Caco-2 (cell line): ENCODE data around the gene VPS26B. TPM values are rescaled to one million over a fixed set of nuclear protein-coding genes. Genes with fewer than 3 reads are reported as not detected.
A peak's percentile ranks its signal among the peaks of the same experiment; 100 is the strongest.

Experiments
- Bru-seq: library from RNA; stranded (reverse); fragments of 400-500 nt; gene quantifications from one replicate; lab custom pipeline; 2021; lab: Mats Ljungman, UMichigan
- BruChase-seq, 2 experiments: library from RNA; stranded (reverse); fragments of 400-500 nt; gene quantifications; one replicate each; lab custom pipeline; 2021; lab: Mats Ljungman, UMichigan
- BruUV-seq: library from RNA; stranded (reverse); fragments of 400-500 nt; replicated peaks from 2 replicates; lab custom pipeline; 2021; lab: Mats Ljungman, UMichigan
- CTCF ChIA-PET: fragments of 300-600 bp; sonication (Branson Sonifier 250); formaldehyde crosslinking; loops from one replicate; lab custom pipeline; 2022; ENCODE audit warnings: antibody characterized with exemption; lab: Charles Lee
- POLR2A ChIA-PET: fragments of 300-600 bp; sonication (Branson Sonifier 250); formaldehyde crosslinking; loops from one replicate; lab custom pipeline; 2022; ENCODE audit warnings: antibody characterized with exemption; lab: Charles Lee
- DNase-seq, 2 experiments: peaks; one replicate each; pipeline versions ENCODE4 v3.0.0 to v3.0.0-alpha.2; 2020 to 2022
- H3K27me3 ChIP-seq: replicated peaks from 2 replicates; pipeline ENCODE4 v1.6.0; 2011; ENCODE audit warnings: low read length; ENCODE audit not compliant: control insufficient read depth, insufficient read depth
- H3K36me3 ChIP-seq: 2 replicates; pipeline ENCODE4 v1.5.1; 2011; ENCODE audit warnings: low read length; ENCODE audit not compliant: control insufficient read depth, insufficient read depth
- H3K4me1 ChIP-seq: fragments of 250-450 bp; sonication (Bioruptor Pico); 2 replicates; pipeline ENCODE4 v1.5.1; 2020; ENCODE audit warnings: mild to moderate bottlenecking
- H3K4me3 ChIP-seq: 2 replicates; pipeline ENCODE4 v1.5.1; 2011; ENCODE audit warnings: low read depth, mild to moderate bottlenecking, control low read depth, low read length
- H3K9me3 ChIP-seq: fragments of 250-450 bp; sonication (Bioruptor Pico); 2 replicates; pipeline ENCODE4 v1.5.1; 2020; ENCODE audit warnings: mild to moderate bottlenecking, moderate library complexity
- H3K27ac Mint-ChIP-seq: one replicate; pipeline ENCODE4 v1.8.0; 2022; ENCODE audit warnings: mixed read lengths; ENCODE audit not compliant: unreplicated experiment
- H3K27me3 Mint-ChIP-seq: one replicate; pipeline ENCODE4 v1.8.0; 2022; ENCODE audit warnings: mixed read lengths; ENCODE audit not compliant: insufficient read depth, unreplicated experiment
- H3K36me3 Mint-ChIP-seq: one replicate; pipeline ENCODE4 v1.8.0; 2022; ENCODE audit warnings: mild to moderate bottlenecking, mixed read lengths; ENCODE audit not compliant: insufficient read depth, unreplicated experiment
- H3K4me1 Mint-ChIP-seq: one replicate; pipeline ENCODE4 v1.8.0; 2022; ENCODE audit warnings: low read depth, mixed read lengths; ENCODE audit not compliant: unreplicated experiment
- H3K4me3 Mint-ChIP-seq: one replicate; pipeline ENCODE4 v1.8.0; 2022; ENCODE audit warnings: mild to moderate bottlenecking, moderate library complexity, mixed read lengths; ENCODE audit not compliant: unreplicated experiment
- H3K9me3 Mint-ChIP-seq: one replicate; pipeline ENCODE4 v1.8.0; 2022; ENCODE audit warnings: mixed read lengths; ENCODE audit not compliant: unreplicated experiment
- CTCF ChIP-seq, 2 experiments: fragments of 200-600 bp in 1 of 2; IDR thresholded peaks; 1 replicate in 1 of 2; 2 replicates in 1 of 2; pipeline versions ENCODE4 v1.5.1 to v1.8.0; 2011 to 2022; ENCODE audit warnings: antibody characterized with exemption in 1 of 2, control low read depth in 1 of 2, inconsistent platforms in 1 of 2, low read depth in 1 of 2, low read length in 1 of 2, mild to moderate bottlenecking in 1 of 2, moderate library complexity in 1 of 2; ENCODE audit not compliant: insufficient read depth in 1 of 2, severe bottlenecking in 1 of 2, unreplicated experiment in 1 of 2
- intact Hi-C: fragments of 100-400 bp; cut with micrococcal nuclease; formaldehyde crosslinking; loops from one replicate; pipeline ENCODE4 v1.10.0; 2022; ENCODE audit not compliant: unreplicated experiment
- long read RNA-seq: library from polyadenylated mRNA; stranded (forward); transcript quantifications from one replicate; pipeline ENCODE4 v2.0.0, GENCODE V29; 2022
- total RNA-seq: library from RNA; stranded (reverse); gene quantifications from 2 replicates; pipeline ENCODE4 v1.2.3, GENCODE V29; 2022

The VPS26B gene
- total RNA-seq: 71.4 and 78.1 TPM in 2 replicates
- Bru-seq, nascent RNA: percentile 80 among the genes with signal in this experiment
- percentile 87 among the genes with signal in this experiment for BruChase-seq, experiment 1, labeled RNA remaining after a 2-hour chase
- BruChase-seq, experiment 2, labeled RNA remaining after a 6-hour chase: percentile 91 among the genes with signal in this experiment
- long read RNA-seq, transcript VPS26B-201 (6 exons, 3,691 nt): major isoform, 115 of 145 reads
- long read RNA-seq, partial matches to known transcripts: 18 of 145 reads
- long read RNA-seq, other reads (novel, unspliced or antisense): 11 of 145 reads

DNA sequence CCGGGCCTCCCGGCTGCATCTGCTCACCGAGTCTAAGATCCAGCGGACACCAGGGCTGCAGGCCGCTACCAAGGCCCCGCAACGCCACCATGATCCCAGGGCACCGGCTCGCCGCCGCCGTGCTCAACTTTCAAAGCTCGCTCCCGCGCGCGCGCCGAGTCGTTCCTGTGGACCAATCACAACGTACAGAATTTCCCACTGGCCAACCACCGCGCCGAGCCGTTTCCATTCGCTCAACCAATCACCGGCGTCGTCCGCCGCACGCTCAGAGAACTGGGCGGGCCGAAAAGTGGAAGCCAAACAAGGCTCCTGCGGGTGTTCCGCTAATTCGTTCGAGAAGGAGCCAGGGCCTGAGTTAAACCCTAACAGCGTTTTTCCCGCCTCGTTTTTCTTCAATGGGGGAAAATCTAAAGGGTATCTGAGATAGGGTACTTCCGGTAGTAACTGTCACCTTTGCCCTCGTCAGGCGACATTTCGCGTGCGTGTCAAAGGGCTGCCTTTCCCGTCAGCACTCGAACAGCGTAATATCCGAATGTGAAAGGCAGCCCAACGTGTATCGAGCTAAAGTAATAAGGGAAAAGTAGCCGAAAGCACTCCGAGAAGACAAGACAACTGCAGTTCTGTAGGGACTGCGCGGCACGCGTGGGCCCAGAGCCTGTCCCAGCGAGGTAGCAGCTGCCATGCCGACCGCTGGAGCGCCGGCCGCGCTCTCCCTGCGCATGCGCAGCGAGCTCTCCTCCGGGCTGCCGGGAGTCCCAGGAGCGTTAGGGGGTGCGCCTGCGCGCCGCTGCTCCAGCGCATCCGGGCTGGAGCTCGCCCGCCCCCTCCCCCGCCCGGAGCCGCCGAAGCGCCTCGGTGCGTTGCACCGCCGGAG lies at the start of gene VPS26B, which contains the start of gene NCAPD3:
Gene VPS26B, plus strand, starts transcription at position 836 of the 874 bp plus-strand sequence. CDS start 452 bp downstream, outside the sequence.
Gene NCAPD3, minus strand, starts transcription at position 132 of the 874 bp plus-strand sequence. Its CDS starts 41 bp downstream, at position 91.
- intact Hi-C loops: loop anchor here (1.0 to 2.0 kb wide), 2 partner anchors 21 to 29 kb away; partner anchors contain the start of genes ACAD8 and THYN1
- peak within 1 kb of the TSS; percentile 84 for H3K4me3 Mint-ChIP-seq
- H3K27me3 Mint-ChIP-seq: no peaks in the 10 kb centered on the region
- TF ChIP-seq CTCF (IDR thresholded peaks at IDR 0.05; ENCODE audit: insufficient read depth in 1 of 2, low read depth in 1 of 2, low read length in 1 of 2, severe bottlenecking in 1 of 2, unreplicated experiment in 1 of 2): no peak
- peak within 1 kb of the TSS; percentile 76 for H3K4me3 ChIP-seq
- no peaks in the 10 kb centered on the region for H3K27me3 ChIP-seq
- no peaks in the 10 kb centered on the region for H3K36me3 ChIP-seq
- H3K36me3 Mint-ChIP-seq: peaks cover 23% of the 10 kb centered on the region
- H3K4me1 ChIP-seq: peaks cover 19% of the 10 kb centered on the region
- POLR2A ChIA-PET: interaction anchor here (0.6 to 1.7 kb wide), 9 partner anchors 21 to 747 kb away, joined by 3 to 9 read pairs (median 3); partner anchors contain the start of gene ACAD8
- peak; percentile 99 for DNase-seq
- no peaks in the 10 kb centered on the region for H3K9me3 ChIP-seq
- CTCF ChIA-PET: interaction anchor here (0.5 to 2.8 kb wide), 7 partner anchors 12 to 174 kb away, joined by 3 to 14 read pairs (median 4); partner anchors contain the start of genes ACAD8, GLB1L3 and THYN1
- peaks cover 11% of the 10 kb centered on the region for H3K4me1 Mint-ChIP-seq
- no TSS peak for BruUV-seq
- no peaks in the 10 kb centered on the region for H3K9me3 Mint-ChIP-seq
- H3K27ac Mint-ChIP-seq: peak within 1 kb of the TSS; percentile 66

- intact Hi-C loops: no loop called here
- ChIA-PET POLR2A (interaction anchor here (0.6 kb wide), 1 partner anchor 806 kb away, joined by 3 read pairs; no protein-coding TSS in a partner anchor), CTCF (no interaction called here)
- Histone ChIP-seq H3K4me3 (no peak overlapping the region), H3K4me1 (no peaks in the 10 kb centered on the region), H3K9me3 (no peaks in the 10 kb centered on the region), H3K36me3 (peaks cover 13% of the 10 kb centered on the region), H3K27me3 (no peaks in the 10 kb centered on the region)
- H3K27me3 Mint-ChIP-seq: no peaks in the 10 kb centered on the region
- H3K4me3 Mint-ChIP-seq: no peak overlapping the region
- no TSS peak for BruUV-seq
- no peak for TF ChIP-seq CTCF (IDR thresholded peaks at IDR 0.05; ENCODE audit: insufficient read depth in 1 of 2, low read depth in 1 of 2, low read length in 1 of 2, severe bottlenecking in 1 of 2, unreplicated experiment in 1 of 2)
- no peak for DNase-seq
- no peaks in the 10 kb centered on the region for H3K4me1 Mint-ChIP-seq
- H3K36me3 Mint-ChIP-seq: peaks cover 78% of the 10 kb centered on the region
- H3K27ac Mint-ChIP-seq: peak overlapping the region; percentile 60
- H3K9me3 Mint-ChIP-seq: no peaks in the 10 kb centered on the region
These were observed 48.2 kb upstream of the VPS26B start for GRCh38 chr11:134176284-134176683.
